ENCODE data around the gene SUGCT. TPM values are rescaled to one million over a fixed set of nuclear protein-coding genes. Genes with fewer than 3 reads are reported as not detected.

Gene SUGCT
- polyA plus RNA-seq, 1 experiment, result 12.5 TPM

DNA sequence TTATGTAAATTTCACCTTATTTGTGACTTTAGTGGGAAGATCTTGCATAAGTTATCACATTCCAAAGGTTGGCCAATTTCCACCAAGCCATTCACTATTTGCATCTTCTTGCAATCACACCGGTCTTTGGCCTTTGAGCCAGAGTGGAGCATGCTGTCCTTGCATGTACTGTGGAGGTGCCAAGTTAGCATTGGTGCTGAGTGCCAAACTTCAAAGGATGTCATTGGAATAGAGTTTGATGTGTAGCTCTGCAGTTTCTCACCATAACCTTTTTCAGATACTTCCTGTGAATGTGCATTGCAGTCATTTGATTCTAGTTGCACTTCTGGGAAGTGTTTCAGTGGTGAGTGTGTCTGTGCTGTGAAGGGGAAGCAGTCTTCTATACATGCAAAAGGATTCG, 620.6 kb downstream of the SUGCT start:
- POLR2A ChIA-PET, result no interaction called here
- CTCF ChIA-PET, result interaction anchor here (0.6 to 2.6 kb wide), 2 partner anchors 523 to 880 kb away, joined by 3 to 10 read pairs; no protein-coding TSS in a partner anchor
- no peak for DNase-seq (ENCODE audit: low read depth, low spot score)
- Histone ChIP-seq H3K9me3 (ENCODE audit: control insufficient read depth, insufficient read depth, low read length) (no peaks in the 10 kb centered on the region), H3K27me3 (ENCODE audit: control insufficient read depth, insufficient read depth, low read length) (no peaks in the 10 kb centered on the region), H3K27ac (ENCODE audit: low read depth, low read length) (no peak overlapping the region), H3K4me3 (ENCODE audit: low read depth, low read length) (no peak overlapping the region)
- TF ChIP-seq, protein P1, sequence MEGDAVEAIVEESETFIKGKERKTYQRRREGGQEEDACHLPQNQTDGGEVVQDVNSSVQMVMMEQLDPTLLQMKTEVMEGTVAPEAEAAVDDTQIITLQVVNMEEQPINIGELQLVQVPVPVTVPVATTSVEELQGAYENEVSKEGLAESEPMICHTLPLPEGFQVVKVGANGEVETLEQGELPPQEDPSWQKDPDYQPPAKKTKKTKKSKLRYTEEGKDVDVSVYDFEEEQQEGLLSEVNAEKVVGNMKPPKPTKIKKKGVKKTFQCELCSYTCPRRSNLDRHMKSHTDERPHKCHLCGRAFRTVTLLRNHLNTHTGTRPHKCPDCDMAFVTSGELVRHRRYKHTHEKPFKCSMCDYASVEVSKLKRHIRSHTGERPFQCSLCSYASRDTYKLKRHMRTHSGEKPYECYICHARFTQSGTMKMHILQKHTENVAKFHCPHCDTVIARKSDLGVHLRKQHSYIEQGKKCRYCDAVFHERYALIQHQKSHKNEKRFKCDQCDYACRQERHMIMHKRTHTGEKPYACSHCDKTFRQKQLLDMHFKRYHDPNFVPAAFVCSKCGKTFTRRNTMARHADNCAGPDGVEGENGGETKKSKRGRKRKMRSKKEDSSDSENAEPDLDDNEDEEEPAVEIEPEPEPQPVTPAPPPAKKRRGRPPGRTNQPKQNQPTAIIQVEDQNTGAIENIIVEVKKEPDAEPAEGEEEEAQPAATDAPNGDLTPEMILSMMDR (IDR thresholded peaks at IDR 0.05; ENCODE audit: low read depth, low read length), result no peak

DNA sequence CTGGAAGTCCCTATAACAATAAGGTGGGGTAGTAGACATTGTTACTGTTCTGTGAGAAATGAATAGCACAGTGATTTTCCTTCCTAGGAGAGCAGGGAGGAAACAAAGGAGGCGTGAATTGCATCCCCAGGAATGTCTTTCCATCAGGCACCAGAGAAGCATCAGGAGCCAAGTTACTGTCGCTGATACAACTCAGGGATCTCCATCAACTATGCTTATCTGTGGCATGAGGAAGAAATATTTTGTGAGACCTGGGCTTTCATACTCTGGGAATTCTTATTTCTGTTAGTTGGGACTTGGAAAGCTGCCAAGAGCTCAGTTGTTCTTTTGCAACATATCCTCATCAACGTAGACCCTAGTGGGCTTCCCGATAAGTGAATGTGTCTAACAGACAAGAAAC, 622.3 kb downstream of the SUGCT start:
- DNase-seq (ENCODE audit: low read depth, low spot score), result no peak
- CTCF ChIA-PET, result interaction anchor here (0.6 to 1.1 kb wide), 2 partner anchors 90 to 427 kb away, joined by 3 to 4 read pairs; no protein-coding TSS in a partner anchor
- TF ChIP-seq, protein P1 (IDR thresholded peaks at IDR 0.05; ENCODE audit: low read depth, low read length), result no peak
- Histone ChIP-seq H3K27me3 (ENCODE audit: control insufficient read depth, insufficient read depth, low read length) (no peaks in the 10 kb centered on the region), H3K27ac (ENCODE audit: low read depth, low read length) (no peak overlapping the region), H3K4me3 (ENCODE audit: low read depth, low read length) (no peak overlapping the region), H3K9me3 (ENCODE audit: control insufficient read depth, insufficient read depth, low read length) (no peaks in the 10 kb centered on the region)
- POLR2A ChIA-PET, result no interaction called here

DNA sequence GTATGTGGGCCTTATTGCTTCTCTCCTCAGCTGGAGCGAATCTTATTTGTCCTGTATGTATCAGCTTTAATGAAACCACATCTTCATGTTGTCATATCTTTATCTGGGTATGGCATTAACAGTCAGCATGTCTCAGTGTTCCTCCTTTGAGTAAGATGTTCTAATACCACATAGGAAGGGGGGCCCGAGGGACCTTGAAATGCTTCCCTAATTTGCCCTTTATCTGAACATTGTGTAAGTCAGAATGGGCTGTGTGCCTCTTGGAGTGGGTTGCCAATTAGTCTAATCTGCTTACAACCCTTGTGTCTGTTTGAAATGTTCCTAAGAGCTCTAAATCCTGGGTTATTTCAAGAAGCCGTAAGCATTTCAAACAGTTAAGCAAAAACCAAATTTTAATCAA, 623.8 kb downstream of the SUGCT start:
- CTCF ChIA-PET, result no interaction called here
- no peak for DNase-seq (ENCODE audit: low read depth, low spot score)
- TF ChIP-seq, protein P1 (IDR thresholded peaks at IDR 0.05; ENCODE audit: low read depth, low read length), result no peak
- Histone ChIP-seq H3K27ac (ENCODE audit: low read depth, low read length) (no peak overlapping the region), H3K27me3 (ENCODE audit: control insufficient read depth, insufficient read depth, low read length) (no peaks in the 10 kb centered on the region), H3K9me3 (ENCODE audit: control insufficient read depth, insufficient read depth, low read length) (no peaks in the 10 kb centered on the region), H3K4me3 (ENCODE audit: low read depth, low read length) (no peak overlapping the region)
- POLR2A ChIA-PET, result no interaction called here

DNA sequence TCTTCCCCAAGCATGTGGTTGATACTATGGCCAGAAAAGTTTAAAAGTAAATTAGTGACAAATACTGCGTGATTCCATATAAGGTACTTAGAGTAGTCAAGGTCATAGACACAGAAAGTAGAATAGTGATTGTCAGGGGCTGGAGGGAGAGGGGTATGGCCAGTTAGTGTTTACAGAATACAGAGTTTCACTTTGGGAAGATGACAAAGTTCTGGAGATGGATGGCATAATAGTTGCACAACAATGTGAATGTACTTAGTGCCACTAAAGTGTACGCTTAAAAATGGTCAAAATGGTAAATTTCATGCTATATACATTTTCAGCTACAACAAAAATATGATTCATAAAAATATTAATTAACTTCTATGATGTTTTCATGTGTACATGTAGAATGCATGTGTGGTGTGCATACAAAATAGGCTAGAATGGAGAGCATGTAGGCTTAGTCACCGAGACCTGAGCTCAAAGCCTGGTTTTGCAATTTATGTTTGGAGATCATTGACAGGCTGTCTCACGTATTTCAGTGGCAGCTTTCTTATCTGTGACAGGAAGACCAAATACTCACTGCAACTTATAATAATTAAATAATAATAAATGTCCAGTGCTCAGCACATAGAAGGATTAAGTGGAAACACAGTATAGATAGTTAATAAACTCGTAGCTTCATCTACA, 625.6 kb downstream of the SUGCT start:
- ChIA-PET POLR2A (no interaction called here), CTCF (interaction anchor here (1.1 to 6.1 kb wide), 4 partner anchors 388 to 528 kb away, joined by 3 to 59 read pairs (median 8); no protein-coding TSS in a partner anchor)
- no peak overlapping the region for H3K4me3 ChIP-seq (ENCODE audit: low read depth, low read length)
- DNase-seq (ENCODE audit: low read depth, low spot score), result no peak
- no peaks in the 10 kb centered on the region for H3K27me3 ChIP-seq (ENCODE audit: control insufficient read depth, insufficient read depth, low read length)
- H3K27ac ChIP-seq (ENCODE audit: low read depth, low read length), result no peak overlapping the region
- TF ChIP-seq, protein P1 (IDR thresholded peaks at IDR 0.05; ENCODE audit: low read depth, low read length), result no peak
- no peaks in the 10 kb centered on the region for H3K9me3 ChIP-seq (ENCODE audit: control insufficient read depth, insufficient read depth, low read length)

DNA sequence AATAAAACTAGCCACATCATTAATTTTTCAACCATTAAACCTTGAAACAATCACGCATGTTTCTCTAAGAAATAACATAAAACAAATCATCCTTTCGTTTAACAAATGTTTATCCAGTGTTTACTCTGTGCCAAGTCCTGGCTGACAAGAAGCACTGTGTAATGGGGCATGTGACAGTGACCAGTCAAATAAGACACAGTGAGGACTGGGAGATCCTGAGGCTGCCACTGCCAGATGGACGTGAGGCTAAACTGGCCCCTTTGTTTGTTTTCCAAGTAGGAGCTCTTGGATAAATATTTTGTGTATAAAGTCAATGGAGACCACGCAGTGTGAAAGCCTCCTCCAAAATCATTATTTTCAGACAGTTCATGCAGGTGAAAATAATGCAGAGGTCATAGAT, 626.2 kb downstream of the SUGCT start:
- ChIA-PET POLR2A (no interaction called here), CTCF (interaction anchor here (0.6 to 6.1 kb wide), 6 partner anchors 387 to 944 kb away, joined by 3 to 59 read pairs (median 8); no protein-coding TSS in a partner anchor)
- TF ChIP-seq, protein P1 (IDR thresholded peaks at IDR 0.05; ENCODE audit: low read depth, low read length), result no peak

More for the DNA sequence above, 626.2 kb downstream of the SUGCT start:
- Histone ChIP-seq H3K27me3 (ENCODE audit: control insufficient read depth, insufficient read depth, low read length) (no peaks in the 10 kb centered on the region), H3K27ac (ENCODE audit: low read depth, low read length) (no peak overlapping the region), H3K9me3 (ENCODE audit: control insufficient read depth, insufficient read depth, low read length) (no peaks in the 10 kb centered on the region), H3K4me3 (ENCODE audit: low read depth, low read length) (no peak overlapping the region)
- DNase-seq (ENCODE audit: low read depth, low spot score), result no peak

Data from AG04450 (cell line).